DOHH2 (cell line): ENCODE measurements around the gene KDELR3.

Experiments used
- CTCF ChIP-seq: fragments of 200-600 bp; sonication (generic); IDR thresholded peaks from one replicate; pipeline ENCODE4 v1.5.1; 2014; ENCODE audit warnings: antibody characterized with exemption, mild to moderate bottlenecking, low read depth, low read length; ENCODE audit not compliant: poor library complexity, severe bottlenecking
- EZH2phosphoT487 ChIP-seq: fragments of 200-600 bp; sonication (generic); IDR thresholded peaks from 2 replicates; pipeline ENCODE4 v1.6.1; 2017; ENCODE audit warnings: borderline replicate concordance, mild to moderate bottlenecking, antibody characterized with exemption, low read length, moderate library complexity, mixed read lengths

- TF ChIP-seq CTCF (no peak), EZH2phosphoT487 (no peak)
Observed at GRCh38 chr22:38494939-38495338, 27.0 kb downstream of the KDELR3 start.
